Left cardiac atrium (tissue), 4 donors: ENCODE data around the gene KRTAP10-6. TPM values are rescaled to one million over a fixed set of nuclear protein-coding genes. Genes with fewer than 3 reads are reported as not detected.
"Not testable (repeated sequence)": the region's sequence is repeated elsewhere in the genome, so short reads cannot be mapped to it uniquely, and the experiment has no call there.

Experiments
- ATAC-seq, 2 donors: fragments of 200-7000 bp; cut with Tn5 transposase; one replicate each; pipeline ENCODE4 v1.9.1; 2020; ENCODE audit warnings: mild to moderate bottlenecking in 2 of 2, moderate library complexity in 2 of 2
- DNase-seq: peaks from one replicate; pipeline ENCODE4 v3.0.0-alpha.2; 2020
- intact Hi-C, 2 donors: fragments of 100-400 bp; cut with DNase I; formaldehyde crosslinking; loops; one replicate each; pipeline versions ENCODE4 v1.14.1 to v1.15.1; 2022 to 2023
- total RNA-seq, 2 donors: library from RNA; stranded (reverse); fragmentation: NEBNext Ultra II Directional; extraction: Animal tissue kit (Norgen Biotek cat#: 25700); gene quantifications; one replicate each; pipeline ENCODE4 v1.2.1, GENCODE V29; 2021
- donor health status: DM: no; HTN: yes; CAD: no.
- donor health status: DM: no; HTN: yes; CAD: no; lungs with severe emphysema.
- donor health status: DM: yes; HTN: yes; CAD: no.
- donor health status: Dilated cardiomyopathy.

The KRTAP10-6 gene
- total RNA-seq, 2 donors from 2014 or later, result not detected

DNA sequence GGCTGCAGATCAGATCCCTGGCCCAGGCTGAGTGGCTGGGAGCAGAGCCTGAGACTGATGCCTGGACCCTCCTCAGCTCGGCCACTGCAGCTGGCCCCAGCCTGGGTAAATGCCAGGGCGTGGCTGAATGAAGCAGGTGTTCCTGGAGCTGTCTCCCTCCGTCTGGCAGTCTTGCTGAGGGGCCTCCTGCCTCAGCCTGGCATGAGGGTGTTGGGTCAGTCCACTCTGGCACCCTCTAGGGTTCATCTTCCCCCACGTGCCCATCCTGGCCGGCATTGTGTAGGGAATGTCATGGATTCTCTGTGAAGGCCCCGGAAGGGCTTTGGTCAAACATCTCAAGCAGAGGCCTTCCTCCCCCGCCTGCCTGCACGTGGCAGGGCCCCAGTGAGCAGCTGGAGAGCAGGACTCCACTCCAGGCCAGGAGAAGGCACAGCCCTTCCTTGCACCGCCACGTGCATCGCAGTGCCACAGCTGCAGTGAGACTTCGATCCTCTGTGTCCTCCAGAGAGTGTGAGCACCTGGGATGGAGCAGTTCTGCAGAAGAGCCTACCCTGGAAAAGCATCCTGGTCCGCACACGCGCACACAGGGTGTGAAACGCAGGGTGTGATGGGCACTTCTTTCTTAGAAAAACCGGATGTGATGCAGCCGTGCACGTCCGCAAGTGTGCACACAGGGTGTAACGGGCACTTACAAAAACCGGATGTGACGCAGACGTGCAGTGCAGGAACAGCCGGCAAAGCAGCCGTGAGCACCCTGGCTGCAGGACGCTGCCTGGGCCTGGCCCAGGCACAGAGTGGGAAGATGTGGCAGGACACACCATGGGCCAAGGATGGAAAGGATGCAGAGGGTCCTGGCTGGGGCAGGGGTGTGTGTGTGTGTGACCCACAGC lies 23.4 kb downstream of the KRTAP10-6 start:
- ATAC-seq, result no peak
- no peak for DNase-seq
- intact Hi-C loops, result no loop called here

- intact Hi-C loops, result no loop called here
- no peak for ATAC-seq
- no peak for DNase-seq
Measured at GRCh38 chr21:44568261-44568660, 24.0 kb downstream of the KRTAP10-6 start.

DNA sequence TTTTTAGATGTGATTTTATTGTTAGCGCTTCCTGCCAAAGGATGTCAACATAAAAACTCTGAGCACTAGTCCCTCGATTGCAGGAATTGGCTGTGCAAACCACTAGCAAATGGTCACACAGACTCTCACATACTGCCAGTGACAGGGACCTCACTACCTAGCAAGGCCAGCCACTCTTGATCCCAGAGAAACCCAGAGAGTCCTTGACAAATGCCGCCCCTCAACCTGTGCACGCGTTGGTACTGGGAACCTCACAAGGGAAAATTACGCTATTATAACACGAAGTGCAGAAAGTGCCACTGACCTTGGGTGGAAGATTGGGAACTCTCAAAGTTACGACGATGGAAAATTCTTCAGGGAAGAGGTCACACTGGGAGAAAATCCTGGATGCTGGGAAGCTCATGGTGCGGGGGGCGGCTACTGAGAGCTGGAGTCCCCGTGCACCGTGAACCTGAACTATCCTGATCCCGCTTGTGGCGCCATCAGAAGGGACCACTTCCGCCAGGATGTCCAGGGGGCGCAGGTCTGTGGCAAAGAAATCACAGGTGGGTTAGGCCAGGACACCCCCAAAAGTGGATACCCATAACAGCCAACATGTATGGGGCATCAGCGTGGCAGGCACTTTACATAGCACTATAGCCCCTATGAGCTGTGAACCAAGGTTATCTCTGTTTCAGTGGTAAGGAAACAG lies 24.7 kb downstream of the KRTAP10-6 start:
- no peak for DNase-seq
- intact Hi-C loops, result no loop called here
- no peak for ATAC-seq

GRCh38 chr21:44566403-44566802 lies 25.9 kb downstream of the KRTAP10-6 start:
- intact Hi-C loops, result no loop called here

GRCh38 chr21:44564886-44565598 lies 27.3 kb downstream of the KRTAP10-6 start:
- intact Hi-C loops, result no loop called here
- ATAC-seq (no peak), DNase-seq (no peak)

More at GRCh38 chr21:44566403-44566802, 25.9 kb downstream of the KRTAP10-6 start:
- DNase-seq (no peak), ATAC-seq (no peak)

- no peak for ATAC-seq
- intact Hi-C loops, result no loop called here
- no peak for DNase-seq
Measured at GRCh38 chr21:44564099-44564498, 28.2 kb downstream of the KRTAP10-6 start.

DNA sequence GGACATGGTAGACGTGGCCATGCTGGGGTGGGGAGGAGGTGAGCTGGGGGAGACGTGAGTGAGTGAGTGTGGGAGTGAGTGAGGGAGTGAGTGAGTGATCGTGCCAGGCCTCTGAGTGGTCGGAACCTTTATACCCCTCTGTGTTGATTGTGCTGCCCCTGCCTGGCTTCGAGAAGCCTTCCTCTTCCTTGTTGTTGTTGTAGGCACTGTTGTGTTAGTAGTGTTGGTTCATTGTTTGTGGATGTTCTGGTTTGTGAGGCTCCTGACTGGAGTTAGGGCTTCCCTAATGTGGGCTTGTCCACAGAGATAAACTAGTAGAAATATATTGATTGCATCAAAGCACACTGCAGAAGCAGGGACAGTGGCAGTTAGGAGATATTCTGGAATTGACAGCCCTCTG lies 33.6 kb downstream of the KRTAP10-6 start, which contains the start of gene KRTAP10-3:
KRTAP10-3 (minus strand) TSS at position 101 of the 400 bp plus-strand sequence; CDS start at position 21, 80 bp downstream.
- intact Hi-C loops, result no loop called here
- ATAC-seq (no peak), DNase-seq (no peak)

- ATAC-seq, intact Hi-C loops, DNase-seq: not testable (repeated sequence)
Measured at GRCh38 chr21:44558329-44558675, 34.0 kb downstream of the KRTAP10-6 start.

- intact Hi-C loops, result no loop called here
- DNase-seq, result no peak
Measured at GRCh38 chr21:44557491-44558328, 34.6 kb downstream of the KRTAP10-6 start.

GRCh38 chr21:44556879-44557278 lies 35.4 kb downstream of the KRTAP10-6 start:
- ATAC-seq (no peak), DNase-seq (no peak)
- intact Hi-C loops, result no loop called here

More at GRCh38 chr21:44557491-44558328, 34.6 kb downstream of the KRTAP10-6 start:
- ATAC-seq, result no peak

DNA sequence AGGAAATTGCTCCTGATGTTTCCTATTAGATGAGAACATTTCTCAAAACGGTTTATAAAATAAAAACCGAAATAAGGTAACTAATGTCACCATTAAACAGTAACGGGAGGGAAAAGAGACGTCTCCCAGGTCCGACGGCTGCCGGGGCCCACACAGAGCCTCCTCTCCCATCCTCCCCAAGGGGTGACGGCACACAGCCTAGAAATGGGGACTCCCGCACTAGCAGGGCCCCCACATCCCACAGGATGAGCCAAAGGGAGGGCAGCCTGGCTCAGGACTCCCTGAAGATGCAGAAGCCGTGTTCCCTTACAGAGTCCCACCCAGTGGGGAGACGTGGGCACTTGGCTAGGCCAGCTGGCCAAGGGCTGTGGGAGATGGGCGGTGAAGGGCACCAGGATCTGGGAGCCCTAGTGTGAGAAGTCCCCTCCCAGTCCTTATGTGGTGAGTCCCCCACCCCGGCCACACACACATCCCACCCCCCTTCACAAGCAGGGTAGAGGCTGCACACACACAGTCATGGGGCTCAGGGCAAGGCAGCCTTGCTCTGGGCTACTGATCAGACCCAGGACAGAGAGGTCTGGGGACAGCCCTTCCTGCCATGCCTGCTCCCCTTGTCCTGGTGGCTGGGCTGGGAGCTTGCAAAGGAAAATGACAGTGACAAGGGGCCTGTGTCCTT lies 37.0 kb downstream of the KRTAP10-6 start:
- intact Hi-C loops, result no loop called here
- ATAC-seq (no peak), DNase-seq (no peak)

- ATAC-seq (no peak), DNase-seq (no peak)
- intact Hi-C loops, result no loop called here
Measured at GRCh38 chr21:44552681-44553080, 39.6 kb downstream of the KRTAP10-6 start.

DNA sequence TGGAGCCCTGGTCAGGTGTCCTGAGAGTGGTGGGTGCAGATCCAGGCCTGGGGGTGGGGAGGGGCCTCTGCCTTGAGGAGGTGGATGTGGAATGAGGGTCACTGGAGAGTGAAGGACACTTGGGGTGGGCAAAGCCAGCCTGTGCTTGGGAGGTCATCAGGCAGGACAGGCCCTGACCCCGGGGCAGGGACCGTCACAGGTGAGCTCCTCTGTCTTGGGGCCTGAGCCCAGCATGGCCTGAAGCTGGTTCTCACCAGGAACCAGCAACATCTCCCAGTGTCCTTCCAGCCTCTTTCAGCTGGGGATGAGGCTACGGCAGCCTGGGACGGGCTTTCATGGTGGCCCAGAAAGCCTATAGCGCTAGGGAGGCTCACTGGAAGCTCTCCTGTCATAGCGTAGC lies 40.2 kb downstream of the KRTAP10-6 start:
- no peak for ATAC-seq
- DNase-seq, result no peak
- intact Hi-C loops, result no loop called here

DNA sequence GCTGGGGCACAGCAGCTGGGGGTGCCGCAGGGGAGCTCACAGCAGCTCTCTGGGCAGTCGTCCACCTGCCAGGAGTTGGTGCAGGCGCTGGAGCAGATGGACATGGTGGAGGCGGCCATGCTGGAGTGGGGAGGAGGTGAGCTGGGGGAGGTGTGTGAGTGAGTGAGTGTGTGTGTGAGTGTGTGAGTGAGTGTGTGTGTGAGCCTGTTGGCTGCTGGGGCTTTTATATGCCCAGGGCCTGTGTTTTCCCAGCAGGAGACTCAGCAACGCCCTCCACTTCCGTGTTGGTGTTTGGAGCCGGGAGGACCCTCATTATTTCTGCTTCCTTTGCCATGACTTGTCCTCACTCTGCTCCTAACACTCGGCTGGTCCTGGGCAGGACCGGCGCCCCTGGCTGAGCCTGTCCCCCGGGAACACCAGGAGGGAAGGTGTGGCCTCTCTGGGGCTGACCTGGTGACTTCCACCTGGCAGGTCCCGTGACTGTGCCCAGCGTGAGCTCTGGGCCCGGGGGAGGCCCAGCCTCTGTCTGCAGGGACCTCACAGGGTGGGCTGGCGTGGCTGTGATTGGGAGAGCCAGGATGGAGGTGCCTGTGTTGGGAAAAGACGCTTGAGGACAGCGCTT lies 40.9 kb downstream of the KRTAP10-6 start, which contains the start of gene KRTAP10-2:
KRTAP10-2 (minus strand) TSS at position 166 of the 622 bp plus-strand sequence; CDS start at position 119, 47 bp downstream.
- intact Hi-C loops, result no loop called here
- no peak for ATAC-seq
- DNase-seq, result no peak

DNA sequence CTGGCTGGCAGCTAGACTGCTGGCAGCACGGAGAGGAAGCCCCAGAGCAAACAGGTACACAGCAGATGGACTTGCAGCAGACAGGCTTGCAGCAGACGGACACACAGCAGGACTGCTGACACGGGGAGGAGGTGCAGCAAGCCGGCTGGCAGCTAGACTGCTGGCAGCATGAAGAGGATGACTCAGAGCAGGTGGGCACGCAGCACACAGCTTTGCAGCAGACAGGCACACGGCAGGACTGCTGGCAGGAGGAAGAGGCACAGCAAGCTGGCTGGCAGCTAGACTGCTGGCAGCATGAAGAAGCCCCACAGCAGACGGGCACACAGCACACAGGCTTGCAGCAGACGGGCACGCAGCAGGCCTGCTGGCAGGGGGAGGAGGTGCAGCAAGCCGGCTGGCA lies 41.5 kb downstream of the KRTAP10-6 start:
- DNase-seq, result no peak
- no peak for ATAC-seq
- intact Hi-C loops, result no loop called here

GRCh38 chr21:44550285-44550684 lies 42.0 kb downstream of the KRTAP10-6 start:
- DNase-seq, intact Hi-C loops: not testable (repeated sequence)
- ATAC-seq, result peak in 1 of 2 donors; percentile 14

GRCh38 chr21:44549525-44550211 lies 42.6 kb downstream of the KRTAP10-6 start:
- ATAC-seq, result peak in 1 of 2 donors; percentile 25
- intact Hi-C loops, result no loop called here
- no peak for DNase-seq
